ENCODE results near the gene COL5A1.
A peak's percentile ranks its signal among the peaks of the same experiment; 100 is the strongest.

The COL5A1 gene

DNA sequence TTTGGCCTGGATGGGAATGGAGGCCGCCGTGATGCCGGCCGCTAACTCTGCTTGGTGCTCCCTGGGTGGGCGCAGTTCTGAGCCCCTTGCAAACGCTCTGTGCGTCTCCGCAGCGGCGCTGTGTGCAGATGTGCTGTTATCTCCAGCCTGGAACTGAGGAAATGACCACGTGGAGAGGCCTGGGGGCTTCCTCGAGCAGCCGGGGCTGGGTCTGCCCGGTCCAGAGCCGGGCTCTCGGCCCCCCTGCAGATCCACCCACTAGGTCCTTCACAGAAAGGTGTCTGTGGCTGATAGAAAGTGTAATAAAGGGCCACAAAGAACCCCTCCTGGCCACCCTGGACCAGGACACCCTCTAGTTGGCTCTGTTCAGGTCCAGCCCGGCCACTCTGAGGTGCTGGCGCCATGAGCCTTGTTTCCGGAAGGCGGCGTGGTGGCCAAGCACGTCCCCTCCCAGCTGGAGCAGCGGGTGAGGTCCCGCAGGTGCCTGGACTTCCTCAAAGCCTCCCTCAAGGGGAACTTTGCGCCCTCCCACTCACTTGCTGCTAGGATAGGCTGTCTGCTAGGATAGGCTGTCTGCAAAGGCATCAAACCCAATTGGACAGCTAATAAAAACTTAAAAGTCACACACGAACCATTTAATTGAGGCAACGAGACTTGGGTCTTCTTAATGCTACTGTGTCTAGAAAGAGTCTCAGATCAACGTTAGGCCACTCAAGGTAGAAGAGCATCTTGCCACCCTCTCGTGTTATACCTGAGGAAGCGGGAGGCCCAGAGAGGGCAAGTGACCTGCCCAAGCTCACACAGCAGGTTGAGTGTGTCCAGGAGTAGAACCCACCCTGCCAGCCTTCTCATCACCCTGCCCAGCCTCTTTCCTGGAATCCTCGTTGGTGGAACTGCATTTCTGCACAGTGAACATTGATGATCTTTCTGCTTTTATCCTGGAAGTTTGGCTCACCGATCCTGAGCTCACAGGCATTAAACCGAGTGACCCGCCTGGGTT lies 129.7 kb downstream of the COL5A1 start:
- TF ChIP-seq, protein P1, sequence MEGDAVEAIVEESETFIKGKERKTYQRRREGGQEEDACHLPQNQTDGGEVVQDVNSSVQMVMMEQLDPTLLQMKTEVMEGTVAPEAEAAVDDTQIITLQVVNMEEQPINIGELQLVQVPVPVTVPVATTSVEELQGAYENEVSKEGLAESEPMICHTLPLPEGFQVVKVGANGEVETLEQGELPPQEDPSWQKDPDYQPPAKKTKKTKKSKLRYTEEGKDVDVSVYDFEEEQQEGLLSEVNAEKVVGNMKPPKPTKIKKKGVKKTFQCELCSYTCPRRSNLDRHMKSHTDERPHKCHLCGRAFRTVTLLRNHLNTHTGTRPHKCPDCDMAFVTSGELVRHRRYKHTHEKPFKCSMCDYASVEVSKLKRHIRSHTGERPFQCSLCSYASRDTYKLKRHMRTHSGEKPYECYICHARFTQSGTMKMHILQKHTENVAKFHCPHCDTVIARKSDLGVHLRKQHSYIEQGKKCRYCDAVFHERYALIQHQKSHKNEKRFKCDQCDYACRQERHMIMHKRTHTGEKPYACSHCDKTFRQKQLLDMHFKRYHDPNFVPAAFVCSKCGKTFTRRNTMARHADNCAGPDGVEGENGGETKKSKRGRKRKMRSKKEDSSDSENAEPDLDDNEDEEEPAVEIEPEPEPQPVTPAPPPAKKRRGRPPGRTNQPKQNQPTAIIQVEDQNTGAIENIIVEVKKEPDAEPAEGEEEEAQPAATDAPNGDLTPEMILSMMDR (IDR thresholded peaks at IDR 0.05; ENCODE audit: borderline replicate concordance, control extremely low read depth, extremely low read depth, insufficient read depth, missing control alignments), result peak; percentile 15
- DNase-seq (ENCODE audit: low spot score), result peak; percentile 78
- in situ Hi-C loops (cut with MboI; ENCODE audit: low sequenced_read_pairs, unreplicated experiment), result no loop called here

DNA sequence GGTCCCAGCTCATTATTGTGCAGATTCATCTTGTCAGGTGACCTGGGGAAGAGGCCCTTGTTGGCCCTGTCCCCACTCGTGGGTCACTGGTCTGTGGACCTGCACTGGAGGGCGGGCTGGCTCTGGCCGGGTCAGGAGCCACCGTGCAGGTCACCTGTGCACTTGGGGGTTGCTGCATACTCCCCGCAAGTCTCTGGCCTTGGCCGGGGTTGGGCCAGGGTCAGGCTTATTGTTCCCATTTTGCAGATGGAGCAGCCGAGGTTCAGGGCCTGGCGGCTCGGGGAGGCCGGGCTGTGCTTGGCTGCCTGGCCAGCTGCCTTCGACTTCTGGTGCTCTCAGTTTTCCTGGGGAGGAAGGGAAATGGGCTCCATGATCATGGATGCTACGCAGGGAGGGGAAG lies 130.7 kb downstream of the COL5A1 start:
- TF ChIP-seq, protein P1 (IDR thresholded peaks at IDR 0.05; ENCODE audit: borderline replicate concordance, control extremely low read depth, extremely low read depth, insufficient read depth, missing control alignments), result no peak
- DNase-seq (ENCODE audit: low spot score), result no peak
- in situ Hi-C loops (cut with MboI; ENCODE audit: low sequenced_read_pairs, unreplicated experiment), result no loop called here

DNA sequence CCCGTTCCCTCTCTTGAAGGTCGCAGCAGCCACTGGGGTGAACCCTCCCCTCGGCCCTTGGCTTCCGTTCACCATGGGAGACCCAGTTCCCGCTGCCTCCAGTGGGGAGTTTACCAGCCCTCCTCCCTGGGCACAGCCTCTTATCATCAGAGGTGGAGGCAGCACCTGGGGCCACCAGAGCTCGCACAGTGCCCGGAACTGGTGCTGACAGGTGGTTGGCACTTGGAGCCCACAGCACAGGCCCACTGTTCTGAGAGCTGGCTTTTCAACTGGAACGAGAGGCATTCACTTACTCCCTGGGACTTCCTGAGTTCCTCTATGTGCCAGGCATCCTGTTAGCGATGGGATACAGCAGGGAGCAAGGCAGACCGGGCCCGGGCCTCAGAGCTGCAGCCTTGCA lies 132.2 kb downstream of the COL5A1 start:
- in situ Hi-C loops (cut with MboI; ENCODE audit: low sequenced_read_pairs, unreplicated experiment), result no loop called here
- TF ChIP-seq, protein P1 (IDR thresholded peaks at IDR 0.05; ENCODE audit: borderline replicate concordance, control extremely low read depth, extremely low read depth, insufficient read depth, missing control alignments), result no peak
- no peak for DNase-seq (ENCODE audit: low spot score)

DNA sequence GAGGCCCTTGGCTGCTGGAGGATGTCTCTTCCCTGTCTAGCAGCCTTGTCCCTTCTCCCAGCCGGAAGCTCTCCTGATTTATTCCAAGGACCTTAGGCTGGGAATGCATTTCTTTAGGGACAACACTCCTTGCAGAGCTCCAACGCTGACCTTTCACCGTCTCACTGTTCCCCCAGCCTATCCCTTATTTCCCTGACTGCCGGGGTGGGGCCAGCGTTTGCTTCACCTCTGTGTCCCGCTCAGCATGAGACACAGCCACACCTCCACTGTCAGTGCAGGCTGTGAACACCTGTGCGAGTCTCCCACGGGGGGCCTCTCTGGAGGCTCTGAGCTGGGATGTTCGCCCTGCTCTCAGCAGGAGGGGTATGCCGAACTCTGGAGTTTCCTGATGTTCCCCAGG lies 132.8 kb downstream of the COL5A1 start:
- no peak for DNase-seq (ENCODE audit: low spot score)
- TF ChIP-seq, protein P1 (IDR thresholded peaks at IDR 0.05; ENCODE audit: borderline replicate concordance, control extremely low read depth, extremely low read depth, insufficient read depth, missing control alignments), result no peak
- in situ Hi-C loops (cut with MboI; ENCODE audit: low sequenced_read_pairs, unreplicated experiment), result no loop called here

DNA sequence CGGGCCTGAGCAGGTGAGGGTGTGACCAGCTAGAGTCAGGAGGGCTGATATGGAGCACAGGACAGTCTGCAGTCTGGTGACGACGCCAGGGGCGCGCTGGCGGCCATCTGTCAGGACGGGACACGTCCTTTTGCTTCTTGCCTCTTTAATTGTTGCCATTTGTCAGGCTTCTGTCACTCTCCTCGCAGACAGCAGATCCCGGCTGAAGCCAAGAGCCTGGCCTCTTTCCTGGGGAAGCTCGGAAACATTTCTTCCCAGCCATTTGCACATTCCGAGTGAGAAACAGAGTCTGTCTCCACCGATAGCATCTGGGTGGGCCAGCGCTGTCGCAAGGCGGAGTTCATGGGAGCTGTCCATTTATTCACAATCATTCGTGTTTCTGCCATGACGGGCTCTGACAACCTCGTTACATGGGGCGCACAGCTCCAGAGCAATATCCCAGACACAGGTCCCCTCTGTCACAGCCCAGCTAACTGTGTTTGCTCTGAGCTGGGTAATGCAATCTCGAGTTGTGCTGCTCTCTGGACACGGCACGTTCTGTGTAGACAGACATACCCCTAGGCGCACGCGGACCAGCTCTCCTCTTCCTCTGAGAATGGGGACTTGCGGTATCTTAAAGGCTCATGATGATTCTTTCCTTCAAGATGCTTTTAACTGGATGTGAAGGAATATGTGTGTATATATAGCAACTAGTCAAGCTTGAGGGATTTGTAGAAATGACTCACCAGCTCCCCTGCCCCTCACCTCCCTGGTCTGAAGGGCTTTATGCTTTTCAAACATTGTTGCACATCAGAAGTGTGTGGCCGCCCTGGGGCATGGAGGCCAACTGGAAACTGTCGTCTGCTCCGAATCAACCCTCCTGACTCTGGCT lies 133.7 kb downstream of the COL5A1 start:
- TF ChIP-seq, protein P1 (IDR thresholded peaks at IDR 0.05; ENCODE audit: borderline replicate concordance, control extremely low read depth, extremely low read depth, insufficient read depth, missing control alignments), result no peak
- in situ Hi-C loops (cut with MboI; ENCODE audit: low sequenced_read_pairs, unreplicated experiment), result no loop called here
- no peak for DNase-seq (ENCODE audit: low spot score)

DNA sequence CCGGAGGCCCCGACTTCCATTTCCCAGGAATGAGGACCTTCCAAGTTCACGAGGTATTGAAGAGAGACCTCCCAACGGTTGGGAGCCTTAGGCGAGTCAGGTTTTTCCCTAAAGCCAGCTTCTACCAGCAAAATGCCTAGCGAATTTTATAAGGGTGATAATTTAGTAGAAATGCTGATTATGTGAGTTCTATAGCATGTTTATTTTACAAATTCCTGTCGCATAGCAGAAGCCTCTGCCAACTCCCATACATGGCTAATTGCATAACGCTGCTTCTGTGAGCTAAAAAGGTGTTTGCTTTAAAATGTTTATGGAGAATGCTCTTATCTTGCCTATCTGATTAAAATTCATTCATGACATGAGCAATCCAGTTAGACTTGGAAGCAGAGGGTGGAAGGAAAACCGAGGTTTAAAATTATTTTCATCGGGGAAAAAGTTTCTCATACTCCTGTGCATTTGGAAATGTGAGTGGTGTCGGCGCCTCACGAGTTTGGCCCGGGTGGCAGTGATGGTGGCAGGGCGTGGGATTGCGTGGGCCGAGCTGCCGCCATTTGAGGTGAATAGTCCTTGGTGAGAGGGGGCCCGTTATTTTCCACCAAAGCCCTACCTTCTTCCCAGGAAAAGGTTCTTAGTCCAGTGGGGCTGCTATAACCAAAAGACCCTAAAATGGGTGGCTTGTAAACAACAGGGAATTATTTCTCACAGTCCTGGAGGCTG lies 134.6 kb downstream of the COL5A1 start:
- no peak for DNase-seq (ENCODE audit: low spot score)
- in situ Hi-C loops (cut with MboI; ENCODE audit: low sequenced_read_pairs, unreplicated experiment), result no loop called here
- TF ChIP-seq, protein P1 (IDR thresholded peaks at IDR 0.05; ENCODE audit: borderline replicate concordance, control extremely low read depth, extremely low read depth, insufficient read depth, missing control alignments), result no peak

Measured in GM13976 (cell line).